IPS-NIHi7 (cell line): ENCODE results near the gene COL7A1.
"Not testable (repeated sequence)": the region's sequence is repeated elsewhere in the genome, so short reads cannot be mapped to it uniquely, and the experiment has no call there.

ENCODE experiments used
- DNase-seq: peaks from one replicate; pipeline ENCODE4 v3.0.0; 2012; ENCODE audit warnings: mixed read lengths; ENCODE audit errors: extremely low spot score

Gene COL7A1

DNA sequence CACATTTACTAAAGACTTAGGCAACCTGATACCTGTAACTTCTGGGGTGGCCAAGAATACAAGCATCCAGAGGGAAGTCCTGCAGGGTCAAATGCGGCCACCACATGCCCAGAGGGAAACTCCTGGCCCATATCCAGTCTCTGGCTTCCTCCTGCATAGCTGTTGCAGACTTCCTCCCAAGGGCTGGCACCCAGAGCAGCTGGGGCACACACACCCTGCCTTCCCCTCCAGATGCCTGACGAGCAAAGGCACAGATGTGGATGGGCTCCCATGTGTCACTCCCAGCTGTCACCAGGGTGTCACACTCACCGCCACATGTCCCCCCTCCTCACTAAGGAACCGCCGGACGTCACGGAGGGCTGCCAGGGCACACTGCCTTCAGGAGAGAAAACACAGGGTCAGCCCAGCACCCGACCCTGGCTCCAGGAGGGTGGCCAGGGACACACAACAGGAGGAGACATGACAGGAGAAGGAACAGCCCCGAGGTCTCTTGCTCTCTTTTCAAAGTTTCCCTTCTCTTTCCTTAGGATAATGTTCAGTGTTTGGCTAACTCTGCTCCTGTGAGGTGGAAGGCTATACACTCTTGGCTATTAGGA lies 51.8 kb downstream of the COL7A1 start:
- no peak for DNase-seq

DNA sequence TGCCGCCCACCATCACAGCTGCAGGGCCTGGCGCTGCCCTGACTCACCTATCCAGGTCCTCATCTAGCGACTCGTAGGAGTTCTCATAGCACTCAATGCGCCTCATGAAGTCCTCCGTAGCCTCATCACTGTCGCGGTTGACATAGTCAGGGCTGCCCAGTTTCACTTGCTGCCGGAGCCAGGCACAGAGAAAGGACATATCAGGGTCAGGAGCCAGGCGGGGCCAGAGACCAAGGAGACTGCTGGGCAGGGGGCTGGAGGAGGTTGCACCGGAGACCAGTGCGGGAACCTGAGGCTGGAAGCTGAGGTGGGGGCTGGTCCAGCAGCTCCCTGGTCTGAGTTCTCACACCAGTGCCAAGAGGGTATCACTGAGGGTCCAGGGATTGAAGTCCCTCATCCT lies 56.7 kb downstream of the COL7A1 start:
- no peak for DNase-seq

DNA sequence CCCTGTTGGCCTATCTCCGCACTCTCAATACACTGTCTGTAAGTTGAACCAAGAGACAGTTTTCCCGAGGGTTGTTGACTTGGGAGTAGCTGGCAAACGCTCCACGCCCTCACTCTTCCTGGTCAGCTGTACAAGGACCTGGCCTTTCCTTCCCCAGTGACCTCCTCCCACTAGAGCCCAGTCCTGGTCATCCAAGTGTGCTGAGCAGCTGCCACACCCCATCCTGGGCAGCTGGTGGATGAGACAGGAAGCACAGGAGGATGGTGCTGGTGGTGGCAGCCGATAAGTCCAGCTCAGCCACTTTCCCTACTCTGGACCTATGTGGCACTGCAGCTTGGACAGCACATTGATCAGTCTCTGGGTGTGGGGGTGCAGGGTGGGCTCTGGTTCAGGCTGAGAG lies 58.3 kb downstream of the COL7A1 start:
- DNase-seq: no peak

DNA sequence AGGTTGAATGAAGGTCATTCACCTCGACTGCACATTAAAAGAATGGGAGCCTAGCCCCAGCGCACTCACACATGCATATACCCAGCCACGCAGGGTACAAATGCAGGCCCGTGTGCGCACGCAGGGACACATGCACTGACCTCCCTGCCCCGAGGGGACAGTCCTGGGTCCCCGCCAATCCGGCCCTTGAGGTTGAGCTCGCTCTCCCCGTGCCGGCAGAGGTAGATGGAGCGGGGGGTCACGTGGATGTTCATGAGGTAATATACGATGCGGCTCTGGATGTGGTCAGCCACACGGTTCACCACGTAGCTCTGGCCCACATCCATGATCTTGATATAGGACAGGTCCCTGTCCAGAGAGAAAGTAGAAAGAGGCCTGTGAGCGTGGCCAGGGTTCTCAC lies 59.0 kb downstream of the COL7A1 start:
- no peak for DNase-seq

DNA sequence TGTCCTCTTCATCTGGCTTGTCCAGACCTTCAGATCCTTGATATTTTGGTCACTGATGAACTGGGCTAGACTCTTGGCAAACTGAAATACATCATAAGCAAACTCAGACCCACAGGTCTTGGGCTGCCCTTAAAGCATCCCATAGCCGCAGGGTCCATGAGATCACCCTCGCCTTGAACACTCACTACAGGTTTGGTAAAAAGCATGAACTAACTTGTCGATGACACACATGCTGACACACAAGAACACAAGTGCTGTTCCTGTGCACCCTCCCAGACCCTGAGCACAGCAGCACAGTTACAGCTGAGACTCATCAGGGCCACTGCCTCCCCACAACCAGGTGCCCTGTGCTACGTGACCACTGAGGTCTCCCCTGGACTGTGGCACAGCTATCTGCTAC lies 59.6 kb downstream of the COL7A1 start:
- no peak for DNase-seq

DNA sequence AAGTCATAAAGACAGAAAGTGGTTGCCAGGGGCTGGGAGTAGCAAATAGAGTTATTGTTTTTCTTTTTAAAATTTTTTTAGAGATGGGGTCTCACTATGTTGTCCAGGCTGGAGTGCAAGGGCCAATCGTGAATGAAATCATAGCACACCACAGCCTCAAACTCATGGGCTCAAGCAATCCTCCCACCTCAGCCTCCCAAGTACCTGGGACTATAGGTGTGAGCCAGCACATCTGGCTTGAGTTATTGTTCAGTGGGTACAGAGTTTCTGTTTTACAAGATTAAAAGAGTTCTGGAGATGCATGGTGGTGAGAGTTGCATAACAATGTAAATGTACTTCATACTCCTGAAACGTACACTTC lies 62.2 kb downstream of the COL7A1 start:
- no peak for DNase-seq

DNA sequence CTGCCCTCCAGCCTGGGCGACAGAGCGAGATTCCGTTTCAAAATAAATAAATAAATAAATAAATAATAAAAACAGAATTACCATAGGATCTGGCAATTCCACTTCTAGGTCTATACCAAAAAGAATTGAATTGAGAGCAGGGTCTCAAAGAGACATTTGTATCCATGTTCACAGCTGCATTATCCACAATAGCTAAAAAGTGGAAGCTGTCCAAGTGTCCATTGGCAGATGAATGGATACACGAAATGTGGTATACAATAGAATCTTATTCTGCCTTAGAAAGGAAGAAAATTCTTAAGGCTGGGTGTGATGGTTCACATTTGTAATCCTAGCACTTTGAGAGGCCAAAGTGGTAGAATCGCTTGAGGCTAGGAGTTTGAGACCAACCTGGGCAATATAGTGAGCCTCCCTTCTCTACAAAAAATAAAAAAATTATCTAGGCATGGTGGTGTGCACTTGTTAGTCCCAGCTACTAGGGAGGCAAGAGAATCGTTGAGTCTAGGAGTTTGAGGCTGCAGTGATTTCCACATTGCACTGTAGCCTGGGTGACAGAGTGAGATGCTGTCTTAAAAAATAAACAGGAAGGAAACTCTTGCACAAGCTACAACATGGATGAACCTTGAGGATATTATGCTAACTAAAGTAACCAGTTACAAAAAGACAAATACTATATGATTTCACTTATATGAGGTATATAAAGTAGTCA lies 62.7 kb downstream of the COL7A1 start:
- no peak for DNase-seq

DNA sequence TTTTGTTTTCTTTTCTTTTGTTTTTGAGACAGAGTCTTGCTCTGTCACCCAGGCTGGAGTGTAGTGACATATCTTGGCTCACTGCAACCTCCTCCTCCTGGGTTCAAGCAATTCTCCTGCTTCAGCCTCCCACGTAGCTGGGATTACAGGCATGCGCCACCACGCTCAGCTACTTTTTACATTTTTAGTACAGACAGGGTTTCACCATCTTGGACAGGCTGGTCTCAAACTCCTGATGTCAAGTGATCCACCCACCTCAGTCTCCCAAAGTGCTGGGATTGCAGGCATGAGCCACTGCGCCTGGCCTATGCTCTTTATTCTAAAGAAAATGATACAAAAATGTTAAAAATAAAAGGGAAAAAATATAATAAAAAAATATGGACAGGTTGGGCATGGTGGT lies 64.4 kb downstream of the COL7A1 start:
- DNase-seq: not testable (repeated sequence)

DNA sequence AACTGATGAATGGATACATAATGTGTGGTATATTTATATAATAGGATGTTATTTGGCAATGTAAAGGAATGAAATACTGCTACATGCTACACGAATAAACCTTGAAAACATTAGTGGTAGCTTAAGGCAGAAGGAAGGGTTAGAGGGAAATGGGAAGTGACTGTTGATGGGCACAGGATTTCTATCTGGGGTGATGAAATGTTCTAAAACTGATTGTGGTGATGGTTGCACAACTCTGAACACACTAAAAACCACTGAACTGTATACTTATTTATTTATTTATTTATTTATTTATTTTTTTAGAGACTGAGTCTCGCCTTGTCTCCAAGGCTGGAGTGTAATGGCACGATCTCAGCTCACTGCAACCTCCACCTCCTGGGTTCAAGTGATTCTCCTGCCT lies 66.4 kb downstream of the COL7A1 start:
- no peak for DNase-seq

DNA sequence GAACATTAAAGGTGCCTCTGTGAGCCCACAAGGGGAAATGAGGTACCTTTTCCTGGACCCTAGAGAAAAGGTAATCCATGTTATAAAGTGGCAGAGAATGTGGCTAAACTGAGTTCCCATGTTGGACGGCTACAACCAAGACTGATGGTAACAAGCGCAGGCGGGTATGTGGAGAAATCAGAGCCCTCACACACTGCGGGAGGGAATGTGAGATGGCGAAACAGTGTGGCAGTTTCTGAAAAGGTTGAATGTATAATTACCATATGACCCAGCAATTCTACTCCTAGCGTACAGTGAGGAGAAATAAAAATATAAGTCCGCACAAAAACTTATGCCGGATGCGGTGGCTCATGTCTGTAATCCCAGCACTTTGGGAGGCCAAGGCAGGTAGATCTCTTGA lies 67.1 kb downstream of the COL7A1 start:
- no peak for DNase-seq

DNA sequence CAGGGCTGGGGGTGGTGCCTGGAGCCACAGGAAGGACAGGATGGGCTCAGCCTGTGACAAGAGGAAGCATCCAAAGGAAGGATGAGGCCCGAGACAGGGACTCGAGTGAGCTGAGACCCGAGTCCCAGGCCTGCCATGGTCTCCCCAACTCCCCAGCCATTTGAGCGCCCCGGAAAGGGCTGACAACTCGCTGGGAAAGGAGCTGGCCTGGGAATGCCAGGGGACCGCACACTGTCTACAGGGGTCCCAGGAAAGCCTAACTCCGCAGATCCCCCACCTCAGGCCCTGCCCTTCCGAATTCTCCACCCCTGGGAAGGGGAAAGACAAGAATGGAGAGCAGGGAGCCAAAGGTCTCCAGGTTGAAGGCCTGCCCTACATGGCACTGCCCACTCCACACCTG lies 70.2 kb downstream of the COL7A1 start:
- no peak for DNase-seq

DNA sequence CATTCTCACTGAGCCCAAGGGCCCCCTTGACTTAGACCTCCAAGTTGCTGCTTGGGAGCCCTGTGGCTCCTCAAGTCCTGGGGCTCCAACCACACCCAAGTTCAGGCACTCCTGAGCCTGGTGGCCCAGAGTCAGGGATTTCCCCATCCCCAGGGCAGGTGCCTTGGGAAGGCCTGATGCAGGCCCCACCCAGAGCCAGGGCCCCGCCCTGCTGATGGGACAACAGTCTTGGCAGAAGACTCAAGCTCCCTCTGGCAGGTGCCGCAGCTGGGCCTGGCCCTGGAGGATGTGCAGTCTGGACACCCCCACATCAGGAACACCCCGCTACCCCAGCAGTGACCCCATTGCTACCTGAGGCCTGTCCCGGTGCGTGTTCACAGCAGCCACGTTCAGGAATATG lies 73.5 kb downstream of the COL7A1 start:
- no peak for DNase-seq

DNA sequence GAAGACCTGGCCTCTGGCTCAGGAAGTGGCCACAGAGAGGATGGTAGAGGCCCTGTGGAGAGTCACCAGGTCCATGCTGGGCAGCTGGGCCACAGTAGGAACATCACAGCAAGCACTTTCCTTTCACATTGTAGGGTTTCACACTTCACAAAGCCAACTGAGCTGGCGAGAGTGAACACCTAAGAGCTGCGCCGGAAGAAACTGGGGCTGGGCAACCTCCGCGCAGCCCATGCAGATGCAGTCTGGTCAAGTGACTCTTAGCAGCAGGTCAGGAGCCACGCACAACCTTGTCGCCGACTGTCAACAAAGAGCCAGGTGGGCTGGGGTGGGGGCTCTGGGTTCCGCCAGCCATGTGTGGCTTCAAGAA lies 75.9 kb downstream of the COL7A1 start:
- no peak for DNase-seq

DNA sequence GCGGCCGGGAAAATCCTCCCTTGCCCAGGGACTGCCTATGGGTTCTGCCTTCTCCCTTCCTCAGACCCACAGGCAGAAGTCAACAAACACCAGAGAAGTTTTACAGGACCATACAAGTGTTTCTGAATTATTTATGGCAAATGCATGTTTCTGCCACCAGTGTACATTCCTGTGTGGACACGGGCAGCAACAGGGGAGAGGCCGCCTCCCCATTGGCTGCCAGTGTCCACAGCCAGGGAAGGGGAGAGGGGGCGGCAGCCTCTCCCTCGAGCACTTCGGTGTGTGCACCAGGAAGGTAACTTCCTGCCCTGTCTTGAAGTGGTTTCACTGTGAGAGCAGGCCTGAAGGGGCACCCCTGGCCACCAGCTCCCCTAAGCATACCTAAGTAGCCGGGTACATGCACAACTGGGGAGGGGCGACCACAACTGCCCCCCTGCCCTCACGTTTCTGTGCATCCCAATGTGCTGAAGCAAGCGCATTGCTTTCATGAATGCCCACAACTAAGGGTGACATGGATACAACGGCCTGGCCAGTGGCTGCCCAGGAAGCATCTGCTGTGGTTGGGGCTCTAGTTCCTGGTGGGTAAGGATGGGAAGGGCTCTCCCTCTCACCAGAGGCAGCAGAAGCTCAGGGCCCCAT lies 76.4 kb downstream of the COL7A1 start:
- DNase-seq: no peak

DNA sequence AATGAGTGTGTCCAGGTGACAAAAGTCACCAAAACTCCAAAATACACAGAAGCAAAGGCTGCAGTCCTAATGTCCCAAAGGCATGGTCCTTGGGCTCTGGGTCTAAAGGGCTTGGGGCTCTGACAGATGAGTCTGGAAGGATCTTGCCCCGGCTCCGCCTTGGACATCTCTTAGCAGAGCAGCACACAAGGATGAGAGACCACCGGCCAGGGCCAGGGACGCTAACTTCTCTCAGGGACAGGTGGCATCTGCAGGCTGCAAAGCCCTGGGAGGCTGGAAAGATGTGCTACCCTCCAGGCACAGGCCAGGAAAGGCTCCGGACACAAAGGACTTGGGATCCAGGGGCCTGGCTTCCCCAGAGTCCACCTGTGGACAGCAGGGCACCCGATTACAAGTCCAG lies 77.1 kb downstream of the COL7A1 start:
- DNase-seq: no peak

DNA sequence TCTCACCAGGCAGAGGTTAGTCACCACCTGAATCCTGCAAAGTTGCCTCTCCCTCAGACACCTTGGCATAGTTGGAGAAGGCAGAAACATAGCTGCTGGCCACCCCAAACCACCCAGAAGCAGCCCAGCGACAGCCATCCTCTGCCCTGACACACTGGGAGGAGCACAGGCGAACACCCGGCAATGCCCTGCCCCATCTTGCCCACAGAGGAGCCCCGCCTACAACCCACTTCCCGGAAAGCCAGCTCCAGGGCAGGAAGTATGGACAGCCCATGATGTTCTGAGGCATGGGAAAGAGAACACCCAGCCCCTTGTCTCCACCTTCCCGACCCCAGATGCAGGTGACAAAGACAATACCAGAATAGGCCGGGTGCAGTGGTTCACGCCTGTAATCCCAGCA lies 78.6 kb downstream of the COL7A1 start:
- DNase-seq: no peak

DNA sequence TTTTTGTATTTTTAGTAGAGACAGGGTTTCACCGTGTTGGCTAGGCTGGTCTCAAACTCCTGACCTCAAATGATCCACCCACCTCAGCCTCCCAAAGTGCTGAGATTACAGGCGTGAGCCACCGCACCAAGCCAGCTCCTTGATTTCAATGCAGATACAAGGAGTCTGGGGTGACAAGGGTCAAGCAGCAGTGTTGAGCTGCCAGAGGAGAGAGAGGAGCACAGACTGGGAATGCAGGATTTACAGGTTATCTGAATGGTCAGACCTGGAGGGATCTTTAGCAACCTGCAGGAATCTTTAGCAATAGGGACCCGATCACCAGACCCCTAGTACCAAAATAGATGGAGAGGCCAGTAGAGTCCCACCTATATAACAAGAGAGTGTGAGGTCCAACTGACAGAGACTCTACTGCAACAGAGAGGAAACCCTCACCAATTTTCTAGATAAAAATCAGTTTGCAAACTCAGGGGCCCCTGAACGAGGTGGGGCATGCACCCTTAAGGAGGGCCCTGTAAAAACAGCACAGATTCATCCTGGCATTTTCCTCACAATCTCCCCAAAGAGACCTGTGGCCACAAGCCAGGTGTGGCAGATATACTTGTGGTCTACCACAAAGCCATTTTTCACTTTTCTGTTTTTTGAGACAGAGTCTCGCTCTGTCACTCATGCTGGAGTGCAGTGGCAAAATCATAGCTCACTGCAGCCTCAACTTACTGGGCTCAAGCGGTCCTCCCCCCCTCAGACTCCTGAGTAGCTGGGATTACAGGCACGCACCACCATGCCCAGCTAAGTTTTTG lies 80.5 kb downstream of the COL7A1 start:
- no peak for DNase-seq
